HAP-1 (cell line): ENCODE measurements around the gene MRPS27.

Experiments used
- DNase-seq, 2 experiments: peaks; one replicate each; pipeline ENCODE4 v3.0.0-alpha.2; 2016 to 2020; ENCODE audit warnings: low spot score in 2 of 2
- H3K27me3 ChIP-seq: fragments of 250-450 bp; sonication (Bioruptor Pico); 2 replicates; pipeline ENCODE4 v1.5.1; 2020; ENCODE audit warnings: low read depth, mild to moderate bottlenecking, moderate library complexity
- H3K36me3 ChIP-seq: fragments of 250-450 bp; sonication (Bioruptor Pico); replicated peaks from 2 replicates; pipeline ENCODE4 v1.5.1; 2020; ENCODE audit warnings: mild to moderate bottlenecking
- H3K4me1 ChIP-seq: fragments of 250-450 bp; sonication (Bioruptor Pico); 2 replicates; pipeline ENCODE4 v1.5.1; 2020; ENCODE audit warnings: mild to moderate bottlenecking
- H3K4me3 ChIP-seq: fragments of 250-450 bp; sonication (Bioruptor Pico); 2 replicates; pipeline ENCODE4 v1.5.1; 2020; ENCODE audit warnings: mild to moderate bottlenecking, moderate library complexity
- H3K9me3 ChIP-seq: fragments of 250-450 bp; sonication (Bioruptor Pico); 2 replicates; pipeline ENCODE4 v1.5.1; 2020; ENCODE audit warnings: mild to moderate bottlenecking, moderate library complexity
- in situ Hi-C: fragments of 300-500 bp; cut with MboI; formaldehyde crosslinking; loops from 3 replicates; pipeline ENCODE4 v1.14.3; 2020; ENCODE audit warnings: low sequenced_read_pairs, inconsistent platforms, mixed read lengths

Gene MRPS27

DNA sequence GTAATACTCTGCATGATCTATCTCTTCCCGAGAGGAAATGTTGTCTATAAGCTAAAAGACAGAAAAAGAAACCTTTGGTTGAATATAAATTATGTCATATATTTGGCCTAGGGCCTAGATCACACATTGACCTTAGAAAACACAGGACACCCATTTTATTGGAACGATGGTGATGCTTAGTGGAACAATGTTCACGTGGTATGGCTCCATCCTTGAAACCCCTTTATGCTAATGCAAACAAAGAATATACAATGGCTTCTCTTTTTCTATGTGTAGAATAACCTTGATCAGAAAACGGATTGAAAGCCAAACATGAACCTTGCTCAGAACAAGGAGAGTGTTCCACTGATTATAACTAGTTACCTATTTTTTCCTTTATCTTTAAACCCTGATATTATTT is 24.5 kb downstream of the MRPS27 start:
- H3K9me3 ChIP-seq, result no peaks in the 10 kb centered on the region
- in situ Hi-C loops, result no loop called here
- H3K4me3 ChIP-seq, result no peak overlapping the region
- H3K36me3 ChIP-seq, result peaks cover 16% of the 10 kb centered on the region
- DNase-seq, result no peak
- no peaks in the 10 kb centered on the region for H3K27me3 ChIP-seq
- H3K4me1 ChIP-seq, result peaks cover 12% of the 10 kb centered on the region

DNA sequence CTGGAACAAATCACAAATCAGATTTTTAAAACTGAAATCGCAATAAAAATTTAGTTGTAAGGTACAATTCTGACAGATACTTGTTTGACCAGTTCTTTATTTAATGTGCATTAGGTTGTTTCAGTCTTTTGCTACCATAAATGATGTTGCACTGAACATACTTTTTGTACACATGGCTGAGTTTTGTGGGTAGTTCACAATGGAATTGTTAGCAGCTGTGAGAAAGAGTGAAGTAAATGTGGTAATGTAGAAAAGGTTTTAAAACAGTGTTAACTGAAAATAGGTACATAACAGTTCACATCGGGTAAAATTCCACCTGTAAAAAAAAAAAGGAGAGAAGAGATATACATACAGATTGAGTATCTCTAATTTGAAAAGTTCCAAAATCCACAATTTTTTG is 25.6 kb downstream of the MRPS27 start:
- H3K9me3 ChIP-seq, result no peaks in the 10 kb centered on the region
- peaks cover 12% of the 10 kb centered on the region for H3K4me1 ChIP-seq
- in situ Hi-C loops, result no loop called here
- H3K4me3 ChIP-seq, result no peak overlapping the region
- no peak for DNase-seq
- H3K27me3 ChIP-seq, result no peaks in the 10 kb centered on the region
- H3K36me3 ChIP-seq, result peaks cover 21% of the 10 kb centered on the region

DNA sequence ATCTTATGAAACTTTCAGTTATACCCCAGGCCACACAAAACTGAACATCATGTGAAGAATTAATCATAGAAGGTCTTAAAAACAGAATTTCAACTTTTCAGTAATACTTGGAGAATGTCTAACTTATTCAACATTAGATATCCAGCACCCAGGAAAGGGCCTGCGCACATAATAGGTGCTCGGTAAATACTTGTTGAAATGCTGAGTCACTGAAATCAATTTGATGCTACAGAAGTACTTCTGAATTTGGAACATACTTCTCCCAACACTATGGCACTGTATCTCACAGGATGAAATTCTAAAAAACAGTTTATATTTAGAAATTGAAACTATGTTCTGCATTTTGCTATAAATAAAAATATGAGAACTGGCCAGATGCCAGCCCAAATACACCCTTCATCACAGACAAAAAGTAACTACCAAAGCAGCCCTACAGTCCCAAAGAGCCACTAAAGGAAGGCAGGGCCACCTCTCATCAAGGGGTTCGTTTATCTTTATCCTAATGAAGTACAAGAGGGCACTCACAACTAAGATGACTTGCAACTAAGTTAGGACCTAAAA is 26.5 kb downstream of the MRPS27 start:
- H3K36me3 ChIP-seq, result peaks cover 21% of the 10 kb centered on the region
- H3K4me1 ChIP-seq, result peaks cover 12% of the 10 kb centered on the region
- in situ Hi-C loops, result no loop called here
- H3K27me3 ChIP-seq, result no peaks in the 10 kb centered on the region
- H3K9me3 ChIP-seq, result no peaks in the 10 kb centered on the region
- H3K4me3 ChIP-seq, result no peak overlapping the region
- no peak for DNase-seq

DNA sequence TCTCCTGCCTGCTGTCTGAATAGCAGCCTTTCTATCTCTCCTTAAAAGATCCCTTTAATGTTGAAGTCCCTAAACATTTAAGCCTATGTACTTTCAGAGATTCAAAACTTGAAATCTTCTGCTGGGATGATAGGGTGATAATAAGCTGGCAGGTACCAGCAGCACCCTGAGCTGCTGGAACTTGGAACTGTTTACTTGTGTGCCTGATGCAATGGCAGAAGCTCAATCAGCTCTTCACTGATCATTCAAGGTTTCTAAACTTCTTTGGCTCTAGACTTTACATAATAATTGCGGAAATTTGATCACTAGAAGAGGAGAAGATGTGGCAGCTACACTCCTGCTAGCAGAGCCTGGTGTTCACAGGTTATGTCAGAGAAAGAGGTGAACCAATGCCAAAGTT is 27.6 kb downstream of the MRPS27 start:
- no peaks in the 10 kb centered on the region for H3K27me3 ChIP-seq
- DNase-seq, result no peak
- H3K36me3 ChIP-seq, result peaks cover 25% of the 10 kb centered on the region
- in situ Hi-C loops, result no loop called here
- H3K4me3 ChIP-seq, result no peak overlapping the region
- H3K4me1 ChIP-seq, result peaks cover 12% of the 10 kb centered on the region
- H3K9me3 ChIP-seq, result no peaks in the 10 kb centered on the region

DNA sequence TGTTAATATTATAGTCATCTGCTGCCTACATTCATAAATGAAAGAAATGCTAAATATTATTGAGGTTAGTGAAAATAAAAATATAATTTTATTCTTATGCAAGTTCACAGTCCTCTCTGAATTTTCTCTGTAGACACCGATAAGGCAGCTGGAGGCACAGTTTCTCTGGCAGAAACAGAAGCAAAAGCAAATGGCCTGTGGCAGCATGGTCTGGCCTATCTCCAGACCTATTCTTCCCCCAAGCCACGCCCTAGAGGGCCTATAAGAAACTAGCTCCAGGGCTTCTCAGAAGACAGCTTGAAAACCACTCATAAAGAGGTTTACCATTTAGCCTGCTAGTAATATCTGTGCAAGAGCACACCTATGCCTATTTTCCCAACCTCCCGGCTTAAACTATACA is 28.4 kb downstream of the MRPS27 start:
- Histone ChIP-seq H3K27me3 (no peaks in the 10 kb centered on the region), H3K36me3 (peaks cover 22% of the 10 kb centered on the region), H3K4me1 (peaks cover 10% of the 10 kb centered on the region), H3K9me3 (no peaks in the 10 kb centered on the region), H3K4me3 (no peak overlapping the region)
- no peak for DNase-seq
- in situ Hi-C loops, result no loop called here

DNA sequence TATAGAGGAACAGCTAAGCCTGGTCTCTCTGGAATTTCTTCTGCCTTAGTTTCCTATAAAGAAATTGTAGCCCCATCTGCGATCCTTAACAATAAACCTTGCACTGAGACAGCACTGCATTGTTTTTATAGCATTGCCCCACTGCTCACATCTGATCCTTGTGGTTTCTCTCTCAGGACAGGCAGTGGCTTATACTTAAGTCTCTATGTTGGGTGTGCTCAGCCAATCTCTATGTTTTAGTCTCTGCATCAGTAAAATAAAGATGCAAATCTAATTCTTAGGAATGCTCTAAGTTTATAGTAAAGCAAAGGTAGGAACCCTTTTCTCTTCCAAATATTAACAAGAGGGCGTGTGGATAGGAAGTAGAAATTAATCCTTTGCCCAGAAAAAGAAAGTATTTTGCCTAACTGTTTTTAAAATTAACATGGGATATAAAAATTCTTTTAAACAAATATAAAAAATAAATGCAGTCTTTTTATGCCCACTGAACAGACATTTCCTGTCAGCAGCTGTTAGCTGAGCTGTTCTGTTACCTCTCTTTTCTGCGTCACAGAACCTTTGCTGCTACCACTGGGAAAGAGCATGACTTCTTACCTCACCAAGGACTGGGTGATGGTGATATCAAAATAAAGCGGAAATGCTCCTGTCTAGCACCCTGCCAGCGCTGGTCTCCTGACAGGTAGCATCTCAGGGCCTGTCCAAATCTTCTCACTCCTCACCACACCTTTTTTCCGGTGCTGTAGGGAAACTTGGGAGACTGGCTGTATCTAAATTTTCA is 29.5 kb downstream of the MRPS27 start:
- Histone ChIP-seq H3K4me1 (no peaks in the 10 kb centered on the region; the same call in 1 of the 2 replicates), H3K9me3 (no peaks in the 10 kb centered on the region), H3K36me3 (peaks cover 20% of the 10 kb centered on the region), H3K27me3 (no peaks in the 10 kb centered on the region), H3K4me3 (no peak overlapping the region)
- in situ Hi-C loops, result no loop called here
- DNase-seq, result no peak

DNA sequence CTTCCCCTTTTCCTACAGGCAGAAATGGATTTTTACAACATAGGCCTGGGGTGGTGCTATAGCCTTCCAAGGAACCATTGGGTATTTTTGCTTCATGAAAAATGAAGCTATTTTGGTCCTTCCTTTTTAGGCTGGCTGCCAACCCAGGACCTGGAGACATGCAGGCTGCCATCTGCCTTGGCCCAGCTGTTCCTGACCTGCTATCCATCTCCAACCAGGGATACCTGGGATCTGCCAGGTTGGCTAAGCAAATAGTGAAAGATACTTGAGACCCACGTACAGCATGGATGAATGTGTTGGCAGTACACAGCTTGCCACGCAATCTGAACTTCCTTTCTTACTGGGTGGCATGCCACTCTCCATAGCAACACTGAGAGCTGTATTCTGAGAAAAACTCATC is 31.1 kb downstream of the MRPS27 start:
- no peak for DNase-seq
- in situ Hi-C loops, result no loop called here

DNA sequence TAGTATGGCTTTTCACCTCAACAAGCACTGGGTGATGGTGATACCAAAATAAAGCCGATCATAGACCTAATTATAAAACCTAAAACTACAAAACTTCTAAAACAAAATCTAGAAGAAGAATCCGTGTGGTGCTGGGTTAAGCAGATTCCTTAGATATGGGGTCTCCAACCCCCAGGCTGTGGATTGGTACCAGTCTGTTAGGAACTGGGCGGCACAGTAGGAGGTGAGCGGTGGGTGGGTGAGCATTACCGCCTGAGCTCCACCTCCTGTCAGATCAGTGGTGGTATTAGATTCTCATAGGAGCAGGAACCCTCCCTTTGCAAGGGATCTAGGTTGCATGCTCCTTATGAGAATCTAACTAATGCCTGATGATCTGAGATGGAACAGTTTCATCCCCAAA is 33.2 kb downstream of the MRPS27 start:
- peaks cover 9% of the 10 kb centered on the region for H3K36me3 ChIP-seq
- no peak for DNase-seq
- H3K4me1 ChIP-seq, result peaks cover 3% of the 10 kb centered on the region; the same call in 1 of the 2 replicates
- H3K9me3 ChIP-seq, result no peaks in the 10 kb centered on the region
- in situ Hi-C loops, result no loop called here
- H3K27me3 ChIP-seq, result no peaks in the 10 kb centered on the region
- H3K4me3 ChIP-seq, result no peak overlapping the region

More for the DNA sequence above, 31.1 kb downstream of the MRPS27 start:
- Histone ChIP-seq H3K9me3 (no peaks in the 10 kb centered on the region), H3K4me3 (no peak overlapping the region), H3K27me3 (no peaks in the 10 kb centered on the region), H3K36me3 (peaks cover 14% of the 10 kb centered on the region), H3K4me1 (no peaks in the 10 kb centered on the region)

DNA sequence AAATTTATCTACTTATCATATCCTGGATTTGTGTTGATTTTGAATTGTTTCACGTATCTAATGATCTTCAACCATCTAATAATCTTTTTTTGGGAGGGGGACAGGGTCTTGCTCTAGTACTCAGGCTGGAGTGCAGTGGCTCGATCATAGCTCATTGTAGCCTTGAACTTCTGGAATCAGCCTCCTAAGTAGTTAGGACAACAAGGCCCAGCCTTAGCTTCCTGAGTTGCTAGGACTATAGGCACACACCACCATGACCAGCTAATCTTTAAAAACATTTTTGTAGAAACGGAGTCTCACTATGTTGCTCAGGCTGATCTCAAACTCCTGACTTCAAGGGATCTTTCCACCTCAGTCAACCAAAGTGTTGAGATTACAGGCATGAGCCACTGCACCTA is 34.6 kb downstream of the MRPS27 start:
- Histone ChIP-seq H3K4me1 (peaks cover 5% of the 10 kb centered on the region; the same call in 1 of the 2 replicates), H3K4me3 (no peak overlapping the region), H3K27me3 (no peaks in the 10 kb centered on the region), H3K36me3 (peaks cover 15% of the 10 kb centered on the region), H3K9me3 (no peaks in the 10 kb centered on the region)
- DNase-seq, result no peak
- in situ Hi-C loops, result no loop called here

DNA sequence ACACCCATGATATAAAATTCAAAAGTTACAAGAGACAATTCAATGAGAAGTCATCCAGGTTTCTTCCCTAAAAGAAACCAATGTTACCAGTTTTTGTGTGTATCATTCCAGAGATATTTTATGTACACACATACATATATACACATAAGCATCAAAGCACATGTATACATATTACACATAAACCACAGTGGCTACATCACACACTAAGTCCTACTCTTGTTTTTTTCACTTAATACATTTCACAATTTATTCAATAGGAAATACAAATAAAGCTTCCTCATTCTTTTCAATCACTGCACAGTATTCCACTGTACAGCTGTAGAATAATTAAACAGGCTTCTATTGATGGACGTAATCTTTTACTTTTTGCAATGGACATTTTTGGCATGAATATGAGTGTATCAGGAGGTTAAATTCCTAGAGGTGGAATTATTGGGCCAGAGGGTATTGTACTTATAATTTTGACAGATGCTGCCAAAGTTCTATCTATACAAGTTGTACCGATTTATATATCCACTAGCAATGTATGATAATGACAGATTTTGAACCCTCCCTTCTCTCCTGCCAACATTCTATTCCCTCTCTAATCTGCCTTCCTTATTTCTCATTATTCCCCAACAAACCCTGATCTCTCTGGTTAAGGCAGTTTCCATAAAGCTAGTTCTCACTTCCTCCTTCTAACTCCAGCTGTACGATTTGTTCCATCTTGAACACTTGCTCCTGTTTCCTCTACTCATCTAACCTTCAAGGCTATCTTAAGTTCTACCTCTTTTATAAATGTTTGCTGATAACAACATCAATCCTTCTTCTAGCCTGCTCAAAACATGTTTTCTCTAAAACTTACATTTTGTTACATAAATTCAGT is 35.2 kb downstream of the MRPS27 start:
- H3K4me3 ChIP-seq, result no peak overlapping the region
- in situ Hi-C loops, result no loop called here
- H3K36me3 ChIP-seq, result peaks cover 13% of the 10 kb centered on the region

DNA sequence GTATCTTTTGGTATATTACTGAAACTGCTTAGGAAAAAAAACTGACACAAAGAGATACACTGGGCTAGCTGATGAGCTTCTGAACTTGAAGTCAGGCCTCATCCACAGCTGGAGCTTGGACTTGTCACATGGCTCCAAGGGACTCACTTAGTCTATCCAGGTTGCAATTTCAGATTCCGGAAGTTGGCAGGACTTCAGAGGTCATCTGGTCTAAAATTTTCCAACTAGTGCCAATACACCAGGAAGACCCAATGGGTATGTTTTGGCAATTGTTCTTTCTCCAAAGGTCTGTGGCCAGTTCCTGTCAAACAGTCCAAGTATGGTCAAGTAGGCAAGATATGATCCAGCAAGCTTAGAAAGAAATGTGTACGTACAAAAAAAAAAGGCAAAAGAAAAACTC is 36.7 kb downstream of the MRPS27 start:
- Histone ChIP-seq H3K27me3 (no peaks in the 10 kb centered on the region), H3K4me1 (peaks cover 5% of the 10 kb centered on the region; the same call in 1 of the 2 replicates)

More for the DNA sequence above, 35.2 kb downstream of the MRPS27 start:
- DNase-seq, result no peak
- no peaks in the 10 kb centered on the region for H3K9me3 ChIP-seq
- peaks cover 5% of the 10 kb centered on the region; the same call in 1 of the 2 replicates for H3K4me1 ChIP-seq
- no peaks in the 10 kb centered on the region for H3K27me3 ChIP-seq

DNA sequence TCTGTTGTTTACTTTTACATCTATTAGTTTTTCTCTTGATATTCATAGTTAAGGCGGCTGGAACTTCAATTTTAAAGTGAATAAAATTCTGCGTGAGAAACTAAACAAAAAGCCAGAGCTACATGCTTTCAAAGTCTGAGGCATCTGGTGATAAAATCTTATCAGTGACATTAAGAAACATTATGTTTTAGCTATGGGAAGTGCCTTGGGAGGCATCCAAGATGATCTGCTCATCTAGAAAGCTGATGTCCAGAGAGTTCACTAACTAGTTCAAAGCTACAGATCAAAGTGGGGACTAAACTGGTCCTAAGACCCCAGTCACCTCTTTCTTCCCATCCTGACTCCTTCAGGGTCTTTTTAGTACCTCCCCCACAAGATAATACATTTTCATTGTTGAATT is 37.2 kb downstream of the MRPS27 start:
- no peaks in the 10 kb centered on the region for H3K9me3 ChIP-seq
- no peak overlapping the region for H3K4me3 ChIP-seq
- no peaks in the 10 kb centered on the region for H3K27me3 ChIP-seq
- peaks cover 10% of the 10 kb centered on the region for H3K36me3 ChIP-seq
- peaks cover 5% of the 10 kb centered on the region; the same call in 1 of the 2 replicates for H3K4me1 ChIP-seq
- in situ Hi-C loops, result no loop called here
- no peak for DNase-seq

More for the DNA sequence above, 36.7 kb downstream of the MRPS27 start:
- in situ Hi-C loops, result no loop called here
- Histone ChIP-seq H3K9me3 (no peaks in the 10 kb centered on the region), H3K4me3 (no peak overlapping the region), H3K36me3 (peaks cover 10% of the 10 kb centered on the region)
- DNase-seq, result no peak

DNA sequence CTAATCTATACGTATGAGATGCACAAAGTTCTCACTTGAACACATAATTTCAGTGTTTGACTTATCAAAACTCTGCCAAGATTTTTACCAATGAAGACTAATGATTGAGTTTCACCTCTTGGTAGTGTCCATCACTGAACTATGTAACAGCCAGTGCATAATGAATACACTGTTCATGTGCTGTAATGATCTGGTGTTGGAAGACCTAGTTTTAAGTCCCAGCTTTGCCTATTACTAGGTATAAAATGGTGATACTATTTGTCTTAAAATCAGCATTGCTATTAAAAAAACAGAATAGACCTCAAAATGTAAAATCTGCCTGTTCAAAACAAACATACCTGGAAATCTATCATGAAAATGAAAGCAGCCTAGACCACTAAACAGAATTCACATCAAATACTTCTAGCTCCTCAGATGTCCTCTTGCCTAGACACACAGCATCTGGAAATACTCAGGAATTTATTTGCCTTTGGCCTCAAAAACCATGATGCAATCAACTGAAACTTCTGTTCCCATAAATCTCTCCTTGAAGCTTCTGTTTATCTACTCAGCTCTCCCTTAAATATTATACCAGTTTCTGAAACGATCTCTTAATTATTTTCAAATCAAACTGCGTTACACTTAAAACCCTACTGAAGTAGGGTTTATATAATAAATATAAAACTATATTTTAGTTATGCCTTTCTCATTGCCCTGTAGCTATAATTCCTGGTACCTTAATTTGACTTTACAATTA is 38.1 kb downstream of the MRPS27 start:
- H3K4me1 ChIP-seq, result peaks cover 5% of the 10 kb centered on the region; the same call in 1 of the 2 replicates
- H3K9me3 ChIP-seq, result no peaks in the 10 kb centered on the region
- no peaks in the 10 kb centered on the region for H3K27me3 ChIP-seq
- no peak for DNase-seq
- H3K4me3 ChIP-seq, result no peak overlapping the region
- peaks cover 7% of the 10 kb centered on the region for H3K36me3 ChIP-seq
- in situ Hi-C loops, result no loop called here
